Stomach (tissue), 9 donors: ENCODE data around the gene LPAR3. TPM values are rescaled to one million over a fixed set of nuclear protein-coding genes. Genes with fewer than 3 reads are reported as not detected.
A peak's percentile ranks its signal among the peaks of the same experiment; 100 is the strongest.

Source experiments
- DNase-seq, 2 donors: peaks; one replicate each; pipeline versions ENCODE4 v3.0.0 to v3.0.0-alpha.2; 2013 to 2019
- H3K27ac ChIP-seq, 5 donors: fragments of 200-600 bp in 4 of 5; sonication (generic) in 4 of 5; one replicate each; pipeline ENCODE4 v1.5.1; 2013 to 2019; ENCODE audit warnings: mild to moderate bottlenecking in 1 of 5, moderate library complexity in 1 of 5
- H3K27me3 ChIP-seq, 3 donors: fragments of 200-600 bp; sonication (generic); one replicate each; pipeline ENCODE4 v1.5.1; 2017 to 2019; ENCODE audit warnings: mixed run types in 1 of 3
- H3K36me3 ChIP-seq, 4 donors: fragments of 200-600 bp; sonication (generic); 1 replicate in 3 of 4; 2 replicates in 1 of 4; pipeline ENCODE4 v1.5.1; 2016 to 2019
- H3K4me1 ChIP-seq, 4 donors: fragments of 200-600 bp; sonication (generic); one replicate each; pipeline ENCODE4 v1.5.1; 2016 to 2019
- H3K4me3 ChIP-seq, 4 donors: fragments of 200-600 bp; sonication (generic) in 3 of 4; one replicate each; pipeline ENCODE4 v1.5.1; 2016 to 2019; ENCODE audit warnings: mild to moderate bottlenecking in 1 of 4
- H3K9me3 ChIP-seq, 4 donors: fragments of 200-600 bp; sonication (generic); one replicate each; pipeline ENCODE4 v1.5.1; 2016 to 2019
- CTCF ChIP-seq, 7 experiments: fragments of 450-650 bp in 4 of 7; fragments of 200-600 bp in 3 of 7; sonication (generic) in 3 of 7; IDR thresholded peaks; one replicate each; pipeline ENCODE4 v1.5.1; 2016 to 2019; ENCODE audit warnings: antibody characterized with exemption in 7 of 7, control low read depth in 2 of 7, mild to moderate bottlenecking in 1 of 7
- EP300 ChIP-seq: sonication (generic); formaldehyde crosslinking; IDR thresholded peaks from one replicate; pipeline ENCODE4 v1.6.1; 2017; ENCODE audit warnings: antibody characterized with exemption
- POLR2A ChIP-seq, 4 donors: fragments of 450-650 bp; IDR thresholded peaks; one replicate each; pipeline ENCODE4 v1.6.1; 2016; ENCODE audit warnings: antibody characterized with exemption in 4 of 4, control low read depth in 2 of 4, mild to moderate bottlenecking in 1 of 4, moderate library complexity in 1 of 4
- POLR2AphosphoS5 ChIP-seq, 3 donors: sonication (generic); formaldehyde crosslinking; IDR thresholded peaks; one replicate each; pipeline ENCODE4 v1.6.1; 2016; ENCODE audit warnings: antibody characterized with exemption in 3 of 3
- WGBS, 5 donors: extraction: QIAGEN DNeasy Blood & Tissue Kit in 3 of 5; methylation state at CpG; one replicate each; pipeline versions ENCODE4 v1.1.5 to v1.1.7; 2013 to 2018; 5-methylcytosine and 5-hydroxymethylcytosine counted together
- intact Hi-C: fragments of 100-400 bp; cut with DNase I; formaldehyde crosslinking; loops from one replicate; pipeline ENCODE4 v1.15.1; 2023; ENCODE audit warnings: low total_unique reads
- polyA plus RNA-seq, 3 donors: library from polyadenylated mRNA; stranded (reverse); fragments of 200-250 nt; gene quantifications; one replicate each; pipeline ENCODE4 v1.2.3, GENCODE V29; 2013
- total RNA-seq, 5 donors: library from RNA; depleted of rRNA; stranded (reverse); fragments of >200 nt; gene quantifications; one replicate each; pipeline versions ENCODE4 v1.1.0 to v1.2.3, GENCODE V29; 2014 to 2016
- donor health status: healthy with polysubstance abuse.
- donor health status: Bipolar disorder and iron deficiency.
- donor health status: healthy.

The LPAR3 gene
- total and polyA plus RNA-seq, 8 donors, result 0.12 to 2.7 (median 1.2) TPM; not detected in 3

DNA sequence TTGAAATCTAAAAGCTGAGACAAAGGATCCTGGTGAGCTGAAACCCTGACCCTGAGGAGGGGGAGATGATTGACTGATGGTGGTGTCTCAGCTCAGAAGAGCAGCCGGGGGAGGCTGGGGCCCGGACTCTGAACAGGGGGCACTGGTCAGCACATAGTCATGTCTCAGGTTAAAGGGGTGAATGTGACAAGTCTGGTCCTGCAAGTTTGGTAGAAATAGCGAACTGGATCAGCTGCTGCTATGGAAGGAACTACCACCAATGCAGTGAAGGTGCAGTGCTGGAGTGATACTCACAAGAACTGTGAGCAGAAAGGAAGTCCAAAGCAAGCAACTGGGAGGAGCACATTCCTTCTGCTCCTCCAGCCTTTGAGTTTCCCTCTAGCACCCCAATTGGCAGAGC lies 104.0 kb downstream of the LPAR3 start:
- intact Hi-C loops, result no loop called here
- Histone ChIP-seq H3K4me3 (no peak overlapping the region), H3K4me1 (peaks cover 0 to 13% (median 0%) of the 10 kb centered on the region in 4 donors), H3K27me3 (no peaks in the 10 kb centered on the region), H3K27ac (no peak overlapping the region), H3K9me3 (peaks cover 0 to 21% (median 4%) of the 10 kb centered on the region in 4 donors), H3K36me3 (no peaks in the 10 kb centered on the region)
- no peak for DNase-seq
- WGBS, 5 donors, result 64 to 73% (median 69%) methylated on average over 3 of the region's 3 CpGs
- TF ChIP-seq EP300 (no peak), POLR2AphosphoS5 (IDR thresholded peaks at IDR 0.05) (no peak), POLR2A (IDR thresholded peaks at IDR 0.05) (no peak), CTCF (IDR thresholded peaks at IDR 0.05) (no peak)

- Histone ChIP-seq H3K27me3 (no peaks in the 10 kb centered on the region), H3K4me3 (no peak overlapping the region), H3K4me1 (peaks cover 0 to 13% (median 0%) of the 10 kb centered on the region in 4 donors), H3K9me3 (peaks cover 0 to 12% (median 0%) of the 10 kb centered on the region in 4 donors), H3K36me3 (no peaks in the 10 kb centered on the region), H3K27ac (no peak overlapping the region)
- TF ChIP-seq CTCF (IDR thresholded peaks at IDR 0.05) (no peak), POLR2AphosphoS5 (IDR thresholded peaks at IDR 0.05) (no peak), POLR2A (IDR thresholded peaks at IDR 0.05) (no peak), EP300 (no peak)
- 59 to 79% (median 70%) methylated on average over 4 of the region's 4 CpGs for WGBS, 5 donors
- intact Hi-C loops, result no loop called here
- DNase-seq, result peak in 1 of 2 donors; percentile 33
Measured at GRCh38 chr1:84785271-84786036, 107.6 kb downstream of the LPAR3 start.

DNA sequence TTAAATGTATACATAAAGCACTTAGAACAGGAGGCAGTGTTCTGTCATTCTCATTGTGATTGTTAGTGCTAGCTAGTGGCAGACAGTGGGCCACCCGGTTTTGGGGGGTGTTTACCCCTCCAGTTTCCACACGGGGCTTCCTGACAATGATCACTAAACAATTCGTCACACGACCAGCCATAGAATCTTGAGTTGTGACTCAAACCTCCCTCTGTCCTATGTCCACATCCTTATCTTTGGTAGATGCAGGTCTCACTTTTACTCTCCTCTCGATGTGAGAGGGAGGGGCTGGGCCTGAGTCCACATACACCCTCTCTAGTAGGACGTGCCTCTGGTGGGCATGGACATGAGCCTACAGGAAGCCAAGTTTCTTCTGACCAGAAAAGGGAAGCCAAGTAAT lies 110.1 kb downstream of the LPAR3 start:
- Histone ChIP-seq H3K27ac (no peak overlapping the region), H3K4me1 (peaks cover 0 to 13% (median 0%) of the 10 kb centered on the region in 4 donors), H3K27me3 (no peaks in the 10 kb centered on the region), H3K4me3 (no peak overlapping the region), H3K36me3 (no peaks in the 10 kb centered on the region), H3K9me3 (no peaks in the 10 kb centered on the region)
- whole genome bisulfite sequencing, 5 donors, result 53 to 63% (median 58%) methylated on average over 6 of the region's 6 CpGs
- no peak for DNase-seq
- TF ChIP-seq EP300 (no peak), POLR2A (IDR thresholded peaks at IDR 0.05) (no peak), POLR2AphosphoS5 (IDR thresholded peaks at IDR 0.05) (no peak), CTCF (IDR thresholded peaks at IDR 0.05) (no peak)
- intact Hi-C loops, result no loop called here

- 56 to 63% (median 58%) methylated on average over 18 of the region's 18 CpGs for WGBS, 5 donors
- Histone ChIP-seq H3K36me3 (no peaks in the 10 kb centered on the region), H3K27me3 (no peaks in the 10 kb centered on the region), H3K9me3 (no peaks in the 10 kb centered on the region), H3K27ac (no peak overlapping the region), H3K4me1 (peaks cover 0 to 13% (median 0%) of the 10 kb centered on the region in 4 donors), H3K4me3 (no peak overlapping the region)
- DNase-seq, result peak; percentile 68 to 75
- TF ChIP-seq CTCF (IDR thresholded peaks at IDR 0.05) (peak in 5 of 7 experiments; percentile 3 to 55 (median 30)), POLR2AphosphoS5 (IDR thresholded peaks at IDR 0.05) (no peak)
- intact Hi-C loops, result no loop called here
Measured at GRCh38 chr1:84781946-84782771, 110.8 kb downstream of the LPAR3 start.
